ENCODE data around the gene DEPDC5.

DEPDC5 gene

DNA sequence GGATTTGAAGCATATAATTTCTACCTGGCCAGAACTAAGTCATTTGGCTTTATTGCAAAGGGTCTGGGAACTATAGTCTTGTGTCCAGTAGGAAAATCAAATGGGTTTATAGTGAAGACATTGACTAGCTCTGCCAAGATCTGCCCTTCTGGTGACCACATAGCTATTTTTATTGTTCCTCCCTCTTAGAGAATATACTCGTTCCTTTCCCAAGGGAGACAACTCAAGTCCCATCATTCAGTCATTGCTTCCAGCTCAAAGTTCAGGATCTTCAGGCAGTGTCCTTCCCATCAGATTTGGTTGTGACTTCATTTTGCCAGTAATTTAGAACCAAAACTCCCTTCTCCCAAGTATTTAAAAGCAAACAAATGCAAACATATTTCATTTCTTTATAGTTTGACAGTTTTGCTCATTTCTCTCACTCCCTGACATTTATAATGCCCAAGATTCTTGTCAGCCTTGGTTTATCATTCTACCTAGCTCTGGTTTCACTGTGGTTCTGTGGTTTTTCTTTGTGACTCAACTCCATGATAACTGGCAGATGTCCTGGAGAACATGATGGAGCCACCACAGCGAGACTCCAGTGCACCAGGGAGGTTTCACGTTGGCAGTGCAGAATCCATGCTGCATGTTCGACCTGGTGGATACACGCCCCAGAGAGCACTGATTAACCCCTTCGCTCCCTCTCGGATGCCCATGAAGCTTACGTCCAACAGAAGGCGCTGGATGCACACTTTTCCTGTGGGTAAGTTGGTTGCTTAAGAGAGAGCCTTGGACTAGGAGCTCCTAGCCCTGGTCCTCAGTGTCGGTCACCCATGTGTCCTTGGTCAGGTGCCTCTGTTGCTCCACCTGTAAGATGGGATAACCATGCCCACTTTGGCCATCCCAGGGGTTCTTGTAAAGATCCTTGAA lies 64.9 kb downstream of the DEPDC5 start:
- H3K36me3 ChIP-seq (ENCODE audit: control insufficient read depth in 1 of 2, insufficient read depth in 2 of 2, low read length in 2 of 2) = peaks cover 61 to 75% of the 10 kb centered on the region in 2 donors
- no peaks in the 10 kb centered on the region for H3K9me3 ChIP-seq (ENCODE audit: control insufficient read depth in 1 of 2, low read length in 2 of 2)
- no peaks in the 10 kb centered on the region for H3K27me3 ChIP-seq (ENCODE audit: low read depth, low read length)
- H3K4me1 ChIP-seq (ENCODE audit: control insufficient read depth in 1 of 2, insufficient read depth in 2 of 2, low read length in 2 of 2) = no peaks in the 10 kb centered on the region
- no peak overlapping the region for H3K27ac ChIP-seq (ENCODE audit: low read length)
- H3K4me3 ChIP-seq (ENCODE audit: low read depth in 1 of 2, low read length in 2 of 2) = no peak overlapping the region

DNA sequence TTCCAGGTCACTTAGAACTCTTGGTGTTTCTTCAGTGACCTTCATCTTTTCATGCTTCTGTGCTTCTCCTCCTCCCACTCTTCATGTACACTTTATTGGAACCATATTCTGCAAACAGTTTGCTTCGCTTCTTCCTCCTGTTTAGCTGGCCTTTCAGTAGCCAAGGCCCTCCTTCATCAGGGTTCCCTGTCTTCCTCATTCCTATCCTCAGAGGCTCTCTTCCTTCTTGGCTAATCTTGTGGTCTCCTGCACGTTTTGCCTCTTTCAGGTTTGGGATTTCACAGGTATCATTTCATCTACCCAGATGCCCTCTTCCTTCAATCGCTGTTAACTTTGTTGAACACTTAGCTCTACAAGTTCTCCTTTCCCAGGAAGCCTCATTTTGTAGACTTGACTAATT lies 66.8 kb downstream of the DEPDC5 start:
- no peaks in the 10 kb centered on the region for H3K27me3 ChIP-seq (ENCODE audit: low read depth, low read length)
- no peak overlapping the region for H3K4me3 ChIP-seq (ENCODE audit: low read depth in 1 of 2, low read length in 2 of 2)
- H3K27ac ChIP-seq (ENCODE audit: low read length) = no peak overlapping the region
- H3K9me3 ChIP-seq (ENCODE audit: control insufficient read depth in 1 of 2, low read length in 2 of 2) = no peaks in the 10 kb centered on the region
- H3K4me1 ChIP-seq (ENCODE audit: control insufficient read depth in 1 of 2, insufficient read depth in 2 of 2, low read length in 2 of 2) = no peaks in the 10 kb centered on the region
- H3K36me3 ChIP-seq (ENCODE audit: control insufficient read depth in 1 of 2, insufficient read depth in 2 of 2, low read length in 2 of 2) = peaks cover 51 to 72% of the 10 kb centered on the region in 2 donors

DNA sequence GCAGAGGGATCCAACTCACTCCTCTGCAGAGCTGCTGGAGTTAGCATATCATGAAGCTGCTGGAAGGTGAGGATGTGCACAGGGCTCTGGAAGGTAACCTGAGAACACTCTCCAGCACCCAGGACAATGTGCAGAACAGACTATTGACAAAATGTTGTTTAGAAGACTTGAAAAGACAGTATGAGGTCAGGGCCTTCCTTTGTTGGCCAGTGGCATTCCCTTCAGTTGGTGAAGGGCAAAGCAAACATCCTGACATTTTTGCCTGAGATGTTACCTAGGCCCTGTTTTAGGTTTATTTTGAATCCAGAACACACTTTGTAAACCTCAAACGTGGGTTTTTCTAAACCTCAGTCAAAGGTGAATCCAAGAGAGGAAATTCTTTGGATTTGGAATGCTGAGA lies 67.8 kb downstream of the DEPDC5 start:
- no peak overlapping the region for H3K27ac ChIP-seq (ENCODE audit: low read length)
- H3K27me3 ChIP-seq (ENCODE audit: low read depth, low read length) = no peaks in the 10 kb centered on the region
- peaks cover 49 to 70% of the 10 kb centered on the region in 2 donors for H3K36me3 ChIP-seq (ENCODE audit: control insufficient read depth in 1 of 2, insufficient read depth in 2 of 2, low read length in 2 of 2)
- no peaks in the 10 kb centered on the region for H3K4me1 ChIP-seq (ENCODE audit: control insufficient read depth in 1 of 2, insufficient read depth in 2 of 2, low read length in 2 of 2)
- no peak overlapping the region for H3K4me3 ChIP-seq (ENCODE audit: low read depth in 1 of 2, low read length in 2 of 2)
- no peaks in the 10 kb centered on the region for H3K9me3 ChIP-seq (ENCODE audit: control insufficient read depth in 1 of 2, low read length in 2 of 2)

DNA sequence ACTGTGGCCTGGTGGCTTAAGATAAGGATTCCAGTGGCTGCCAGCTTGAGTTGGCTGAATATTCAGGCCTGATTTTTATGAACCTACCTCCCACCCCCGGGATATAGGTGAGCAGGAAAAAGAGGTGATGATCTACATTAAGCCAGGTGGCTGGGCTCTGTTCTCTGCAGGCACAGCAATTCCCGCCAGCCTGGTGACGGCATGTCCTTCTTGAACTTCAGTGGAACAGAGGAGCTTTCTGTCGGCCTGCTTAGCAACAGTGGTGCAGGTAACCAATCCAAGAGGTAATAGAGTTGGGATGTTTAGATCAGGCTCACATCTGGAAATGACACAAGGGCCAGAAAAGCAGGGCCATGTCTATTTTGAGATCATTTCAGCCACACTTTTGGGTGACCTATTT lies 68.7 kb downstream of the DEPDC5 start:
- H3K27ac ChIP-seq (ENCODE audit: low read length) = no peak overlapping the region
- no peaks in the 10 kb centered on the region for H3K27me3 ChIP-seq (ENCODE audit: low read depth, low read length)
- H3K36me3 ChIP-seq (ENCODE audit: control insufficient read depth in 1 of 2, insufficient read depth in 2 of 2, low read length in 2 of 2) = peaks cover 49 to 67% of the 10 kb centered on the region in 2 donors
- H3K4me1 ChIP-seq (ENCODE audit: control insufficient read depth in 1 of 2, insufficient read depth in 2 of 2, low read length in 2 of 2) = no peaks in the 10 kb centered on the region
- H3K9me3 ChIP-seq (ENCODE audit: control insufficient read depth in 1 of 2, low read length in 2 of 2) = no peaks in the 10 kb centered on the region
- H3K4me3 ChIP-seq (ENCODE audit: low read depth in 1 of 2, low read length in 2 of 2) = no peak overlapping the region

- peaks cover 34 to 55% of the 10 kb centered on the region in 2 donors for H3K36me3 ChIP-seq (ENCODE audit: control insufficient read depth in 1 of 2, insufficient read depth in 2 of 2, low read length in 2 of 2)
- H3K4me1 ChIP-seq (ENCODE audit: control insufficient read depth in 1 of 2, insufficient read depth in 2 of 2, low read length in 2 of 2) = peaks cover 0 to 6% of the 10 kb centered on the region in 2 donors
- H3K27me3 ChIP-seq (ENCODE audit: low read depth, low read length) = no peaks in the 10 kb centered on the region
- no peaks in the 10 kb centered on the region for H3K9me3 ChIP-seq (ENCODE audit: control insufficient read depth in 1 of 2, low read length in 2 of 2)
- H3K27ac ChIP-seq (ENCODE audit: low read length) = no peak overlapping the region
- H3K4me3 ChIP-seq (ENCODE audit: low read depth in 1 of 2, low read length in 2 of 2) = no peak overlapping the region
Observed at GRCh38 chr22:31825513-31825912, 71.7 kb downstream of the DEPDC5 start.

DNA sequence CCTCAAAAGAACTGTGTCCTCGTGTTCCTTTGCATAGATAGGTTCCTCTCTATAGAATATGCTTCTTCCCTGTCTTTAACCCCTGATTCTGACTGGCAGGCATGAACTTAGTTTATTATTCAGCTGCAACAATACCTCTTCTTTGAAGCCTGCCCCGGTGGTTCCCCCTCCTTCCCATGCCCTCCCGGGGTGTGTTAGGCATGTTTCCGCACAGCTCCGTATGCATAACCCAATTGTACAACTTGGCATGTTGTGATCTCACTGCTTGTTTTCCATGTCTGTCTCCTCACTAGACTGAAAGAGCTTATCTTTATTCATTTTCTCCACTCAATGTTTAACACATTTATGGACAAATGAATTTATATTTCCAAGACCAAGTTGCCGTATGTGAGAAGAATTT lies 72.6 kb downstream of the DEPDC5 start:
- H3K27ac ChIP-seq (ENCODE audit: low read length) = no peak overlapping the region
- H3K36me3 ChIP-seq (ENCODE audit: control insufficient read depth in 1 of 2, insufficient read depth in 2 of 2, low read length in 2 of 2) = peaks cover 25 to 46% of the 10 kb centered on the region in 2 donors
- peaks cover 0 to 6% of the 10 kb centered on the region in 2 donors for H3K4me1 ChIP-seq (ENCODE audit: control insufficient read depth in 1 of 2, insufficient read depth in 2 of 2, low read length in 2 of 2)
- H3K9me3 ChIP-seq (ENCODE audit: control insufficient read depth in 1 of 2, low read length in 2 of 2) = no peaks in the 10 kb centered on the region
- no peak overlapping the region for H3K4me3 ChIP-seq (ENCODE audit: low read depth in 1 of 2, low read length in 2 of 2)
- H3K27me3 ChIP-seq (ENCODE audit: low read depth, low read length) = no peaks in the 10 kb centered on the region

- Histone ChIP-seq H3K36me3 (ENCODE audit: control insufficient read depth in 1 of 2, insufficient read depth in 2 of 2, low read length in 2 of 2) (peaks cover 8 to 28% of the 10 kb centered on the region in 2 donors), H3K4me1 (ENCODE audit: control insufficient read depth in 1 of 2, insufficient read depth in 2 of 2, low read length in 2 of 2) (peaks cover 0 to 6% of the 10 kb centered on the region in 2 donors), H3K4me3 (ENCODE audit: low read depth in 1 of 2, low read length in 2 of 2) (no peak overlapping the region), H3K27me3 (ENCODE audit: low read depth, low read length) (no peaks in the 10 kb centered on the region), H3K27ac (ENCODE audit: low read length) (no peak overlapping the region), H3K9me3 (ENCODE audit: control insufficient read depth in 1 of 2, low read length in 2 of 2) (no peaks in the 10 kb centered on the region)
Observed at GRCh38 chr22:31828739-31829138, 74.9 kb downstream of the DEPDC5 start.

- Histone ChIP-seq H3K27me3 (ENCODE audit: low read depth, low read length) (no peaks in the 10 kb centered on the region), H3K36me3 (ENCODE audit: control insufficient read depth in 1 of 2, insufficient read depth in 2 of 2, low read length in 2 of 2) (peaks cover 8 to 32% of the 10 kb centered on the region in 2 donors), H3K9me3 (ENCODE audit: control insufficient read depth in 1 of 2, low read length in 2 of 2) (no peaks in the 10 kb centered on the region), H3K27ac (ENCODE audit: low read length) (no peak overlapping the region), H3K4me3 (ENCODE audit: low read depth in 1 of 2, low read length in 2 of 2) (no peak overlapping the region), H3K4me1 (ENCODE audit: control insufficient read depth in 1 of 2, insufficient read depth in 2 of 2, low read length in 2 of 2) (peaks cover 0 to 6% of the 10 kb centered on the region in 2 donors)
Observed at GRCh38 chr22:31829505-31829904, 75.7 kb downstream of the DEPDC5 start.

DNA sequence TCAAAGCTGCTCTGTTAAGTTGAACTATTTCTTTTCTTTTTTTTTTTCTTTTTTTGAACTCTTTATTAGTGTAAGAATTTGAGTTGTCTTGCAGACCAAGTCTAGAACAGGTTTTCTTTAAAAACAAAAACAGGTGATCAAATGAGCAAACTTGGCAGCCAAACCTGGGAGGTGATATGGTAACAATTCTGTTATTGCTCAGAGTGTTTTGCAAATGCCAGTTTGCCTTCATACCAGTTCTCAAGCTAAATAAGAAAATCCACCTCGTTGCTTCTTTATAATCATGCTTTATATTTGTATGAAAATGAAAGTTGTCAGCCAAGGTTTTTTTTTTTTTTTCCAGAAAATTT lies 76.9 kb downstream of the DEPDC5 start:
- Histone ChIP-seq H3K27me3 (ENCODE audit: low read depth, low read length) (no peaks in the 10 kb centered on the region), H3K4me3 (ENCODE audit: low read depth in 1 of 2, low read length in 2 of 2) (no peak overlapping the region), H3K27ac (ENCODE audit: low read length) (no peak overlapping the region), H3K36me3 (ENCODE audit: control insufficient read depth in 1 of 2, insufficient read depth in 2 of 2, low read length in 2 of 2) (peaks cover 8 to 23% of the 10 kb centered on the region in 2 donors), H3K4me1 (ENCODE audit: control insufficient read depth in 1 of 2, insufficient read depth in 2 of 2, low read length in 2 of 2) (peaks cover 0 to 6% of the 10 kb centered on the region in 2 donors), H3K9me3 (ENCODE audit: control insufficient read depth in 1 of 2, low read length in 2 of 2) (no peaks in the 10 kb centered on the region)

GRCh38 chr22:31833930-31834329 lies 80.1 kb downstream of the DEPDC5 start:
- peaks cover 8 to 22% of the 10 kb centered on the region in 2 donors for H3K36me3 ChIP-seq (ENCODE audit: control insufficient read depth in 1 of 2, insufficient read depth in 2 of 2, low read length in 2 of 2)
- H3K27ac ChIP-seq (ENCODE audit: low read length) = no peak overlapping the region
- H3K4me1 ChIP-seq (ENCODE audit: control insufficient read depth in 1 of 2, insufficient read depth in 2 of 2, low read length in 2 of 2) = peaks cover 0 to 6% of the 10 kb centered on the region in 2 donors
- no peaks in the 10 kb centered on the region for H3K9me3 ChIP-seq (ENCODE audit: control insufficient read depth in 1 of 2, low read length in 2 of 2)
- H3K27me3 ChIP-seq (ENCODE audit: low read depth, low read length) = no peaks in the 10 kb centered on the region
- H3K4me3 ChIP-seq (ENCODE audit: low read depth in 1 of 2, low read length in 2 of 2) = no peak overlapping the region

DNA sequence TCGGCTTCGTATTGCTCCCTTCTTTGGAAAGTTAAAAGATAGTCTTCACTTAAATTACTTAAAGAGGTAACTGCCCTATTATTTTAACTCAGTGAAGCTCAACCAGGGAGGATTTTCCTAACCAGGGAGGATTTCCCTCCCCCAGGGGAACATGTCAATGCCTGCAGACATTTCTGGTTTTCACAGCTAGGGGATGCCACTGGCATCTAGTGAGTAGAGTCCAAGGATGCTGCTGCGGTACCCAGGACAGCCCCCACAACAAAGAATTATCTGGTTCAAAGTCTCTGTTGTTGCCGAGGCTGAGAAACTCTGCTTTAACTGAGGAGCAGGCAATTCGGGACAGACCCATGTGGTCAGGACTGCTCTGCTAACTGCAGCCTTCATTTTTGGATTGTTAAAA lies 82.2 kb downstream of the DEPDC5 start:
- peaks cover 11 to 27% of the 10 kb centered on the region in 2 donors for H3K36me3 ChIP-seq (ENCODE audit: control insufficient read depth in 1 of 2, insufficient read depth in 2 of 2, low read length in 2 of 2)
- H3K4me1 ChIP-seq (ENCODE audit: control insufficient read depth in 1 of 2, insufficient read depth in 2 of 2, low read length in 2 of 2) = peaks cover 0 to 4% of the 10 kb centered on the region in 2 donors
- no peaks in the 10 kb centered on the region for H3K9me3 ChIP-seq (ENCODE audit: control insufficient read depth in 1 of 2, low read length in 2 of 2)
- no peak overlapping the region for H3K27ac ChIP-seq (ENCODE audit: low read length)
- H3K27me3 ChIP-seq (ENCODE audit: low read depth, low read length) = no peaks in the 10 kb centered on the region
- no peak overlapping the region for H3K4me3 ChIP-seq (ENCODE audit: low read depth in 1 of 2, low read length in 2 of 2)
